PFSK-1 (cell line): Measurements from ENCODE around the gene IQCK.

Experiments used
- FOXP2 ChIP-seq: optimal IDR thresholded peaks from 2 replicates; pipeline ENCODE3; 2011; ENCODE audit warnings: borderline replicate concordance, control low read depth, inconsistent platforms; ENCODE audit not compliant: insufficient read depth; ENCODE audit errors: extremely low read length, extremely low read depth
- POLR2AphosphoS5 ChIP-seq: IDR thresholded peaks from 2 replicates; pipeline ENCODE4 v1.6.1; 2012; ENCODE audit warnings: low read depth, mild to moderate bottlenecking, control low read depth, low read length, moderate library complexity
- REST ChIP-seq, 2 experiments: IDR thresholded peaks; 2 replicates each; pipeline versions ENCODE4 v1.6.1 to v1.8.0; 2011 to 2012; ENCODE audit warnings: low read depth in 2 of 2, low read length in 2 of 2, control low read depth in 1 of 2, inconsistent platforms in 1 of 2, mild to moderate bottlenecking in 1 of 2, moderate library complexity in 1 of 2; ENCODE audit not compliant: insufficient read depth in 1 of 2
- SIN3A ChIP-seq: IDR thresholded peaks from 2 replicates; pipeline ENCODE4 v1.6.1; 2012; ENCODE audit warnings: mild to moderate bottlenecking, low read length, moderate library complexity, borderline replicate concordance; ENCODE audit not compliant: insufficient read depth
- TAF1 ChIP-seq: IDR thresholded peaks from 2 replicates; pipeline ENCODE4 v1.6.1; 2012; ENCODE audit warnings: low read length, control low read depth, borderline replicate concordance; ENCODE audit not compliant: insufficient read depth

IQCK gene

GRCh38 chr16:19859166-19859565 is 141.1 kb downstream of the IQCK start:
- no peak for TF ChIP-seq FOXP2
- TF ChIP-seq TAF1, result no peak
- TF ChIP-seq SIN3A, result no peak
- TF ChIP-seq POLR2AphosphoS5, result no peak
- TF ChIP-seq REST (IDR thresholded peaks at IDR 0.05; ENCODE audit: insufficient read depth in 1 of 2, low read depth in 2 of 2, low read length in 2 of 2), result no peak

DNA sequence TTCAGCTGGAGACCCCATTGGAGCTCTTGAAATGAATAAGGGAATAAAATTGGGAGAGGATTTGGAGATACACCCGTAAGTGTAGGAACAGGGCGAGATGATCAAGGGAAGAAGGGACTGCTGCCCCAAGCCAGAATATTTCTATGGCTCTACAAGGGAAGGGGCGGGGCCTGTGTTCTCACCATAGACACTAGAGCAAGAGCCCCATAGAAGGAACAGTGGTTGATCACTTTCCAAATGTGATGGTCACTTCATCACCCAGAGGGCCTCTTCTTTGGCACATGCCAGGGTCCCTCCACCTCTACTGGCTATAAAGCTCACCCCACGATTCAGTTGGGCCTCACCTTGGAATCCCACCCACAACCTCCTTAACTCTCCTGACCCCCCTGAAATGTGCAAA is 141.5 kb downstream of the IQCK start:
- TF ChIP-seq TAF1 (no peak), REST (IDR thresholded peaks at IDR 0.05; ENCODE audit: insufficient read depth in 1 of 2, low read depth in 2 of 2, low read length in 2 of 2) (no peak), SIN3A (no peak), POLR2AphosphoS5 (no peak), FOXP2 (no peak)

GRCh38 chr16:19860166-19861041 is 142.3 kb downstream of the IQCK start:
- no peak for TF ChIP-seq TAF1
- TF ChIP-seq FOXP2, result no peak

DNA sequence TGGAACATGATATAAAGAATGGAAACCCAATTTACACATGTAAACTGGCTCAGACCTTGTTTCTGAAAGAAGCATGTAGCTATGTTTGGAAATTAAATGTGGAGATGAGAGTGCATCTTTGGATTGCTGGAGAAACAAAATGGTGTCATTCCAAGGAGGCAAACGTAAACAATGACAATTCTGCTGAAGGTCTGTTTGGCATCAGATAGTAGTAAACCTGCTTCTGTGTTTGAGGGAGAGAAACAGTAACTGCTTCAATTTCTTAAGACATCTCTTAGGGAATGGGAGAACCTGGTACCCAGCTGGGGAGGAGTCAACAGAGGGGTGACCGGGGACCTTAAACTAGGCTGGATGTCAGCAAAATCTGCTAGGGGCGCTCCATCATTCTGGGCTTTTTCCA is 143.1 kb downstream of the IQCK start:
- TF ChIP-seq FOXP2 (no peak), SIN3A (no peak), POLR2AphosphoS5 (no peak), TAF1 (no peak), REST (IDR thresholded peaks at IDR 0.05; ENCODE audit: insufficient read depth in 1 of 2, low read depth in 2 of 2, low read length in 2 of 2) (no peak)

DNA sequence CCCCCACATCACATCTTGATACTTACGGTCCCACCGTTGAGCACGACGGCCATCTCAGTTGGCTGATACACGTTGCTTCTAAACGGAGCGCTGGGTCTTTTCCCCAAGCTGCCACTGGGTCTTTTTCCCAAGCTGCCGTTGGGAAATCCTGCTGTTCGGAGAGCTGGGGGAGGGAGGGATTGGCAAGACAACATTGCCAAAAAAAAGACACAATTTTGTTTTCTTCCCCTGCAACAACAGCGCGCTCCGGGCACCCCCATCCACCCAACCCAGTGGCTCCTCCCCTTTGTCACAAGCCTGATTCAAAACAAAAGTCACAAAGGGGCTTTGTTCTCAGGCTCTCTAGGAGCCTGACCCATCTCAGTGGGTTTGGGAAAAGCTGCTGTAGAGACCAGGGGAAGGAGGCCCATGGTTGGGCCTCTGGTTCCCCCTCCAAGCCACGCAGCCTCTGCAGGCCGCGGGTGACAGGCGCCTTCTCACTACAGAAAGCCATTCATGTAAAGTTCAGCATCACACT is 143.8 kb downstream of the IQCK start:
- TF ChIP-seq SIN3A (no peak), FOXP2 (no peak), TAF1 (no peak), REST (IDR thresholded peaks at IDR 0.05; ENCODE audit: insufficient read depth in 1 of 2, low read depth in 2 of 2, low read length in 2 of 2) (no peak), POLR2AphosphoS5 (no peak)
